Prostate gland (tissue), 2 donors: ENCODE measurements around the gene GCNT2. TPM values are rescaled to one million over a fixed set of nuclear protein-coding genes. Genes with fewer than 3 reads are reported as not detected.

Experiments
- DNase-seq: peaks from one replicate; pipeline ENCODE4 v3.0.0-alpha.2; 2019; ENCODE audit warnings: low spot score
- H3K27ac ChIP-seq, 2 donors: fragments of 200-600 bp; sonication (generic); 2 replicates each; pipeline ENCODE4 v1.5.1; 2017 to 2019
- H3K27me3 ChIP-seq: fragments of 200-600 bp; sonication (generic); replicated peaks from 2 replicates; pipeline ENCODE4 v1.5.1; 2019; ENCODE audit not compliant: insufficient read depth
- H3K36me3 ChIP-seq, 2 donors: fragments of 200-600 bp; sonication (generic); 1 replicate in 1 of 2; 2 replicates in 1 of 2; pipeline versions ENCODE4 v1.5.1 to v1.8.1; 2017 to 2019
- H3K4me1 ChIP-seq: fragments of 200-600 bp; sonication (generic); replicated peaks from 2 replicates; pipeline ENCODE4 v1.5.1; 2019
- H3K4me3 ChIP-seq, 2 donors: fragments of 200-600 bp; sonication (generic); 2 replicates each; pipeline ENCODE4 v1.5.1; 2017 to 2019
- H3K9me3 ChIP-seq: fragments of 200-600 bp; sonication (generic); 2 replicates; pipeline ENCODE4 v1.5.1; 2017
- CTCF ChIP-seq, 4 experiments: fragments of 200-600 bp in 2 of 4; fragments of 450-650 bp in 2 of 4; sonication (generic) in 2 of 4; IDR thresholded peaks; 1 replicate in 3 of 4; 2 replicates in 1 of 4; pipeline ENCODE4 v1.5.1; 2016 to 2019; ENCODE audit warnings: antibody characterized with exemption in 4 of 4, mild to moderate bottlenecking in 2 of 4, moderate library complexity in 2 of 4
- POLR2A ChIP-seq: fragments of 450-650 bp; IDR thresholded peaks from one replicate; pipeline ENCODE4 v1.6.1; 2016; ENCODE audit warnings: antibody characterized with exemption, mild to moderate bottlenecking
- POLR2AphosphoS5 ChIP-seq: sonication (generic); formaldehyde crosslinking; IDR thresholded peaks from one replicate; pipeline ENCODE4 v1.6.1; 2017; ENCODE audit warnings: antibody characterized with exemption
- WGBS: methylation state at CpG from one replicate; pipeline ENCODE4 v1.1.5; 2018; 5-methylcytosine and 5-hydroxymethylcytosine counted together
- intact Hi-C: fragments of 100-400 bp; cut with DNase I; formaldehyde crosslinking; loops from one replicate; pipeline ENCODE4 v1.14.2; 2022
- total RNA-seq, 2 donors: library from RNA; depleted of rRNA; stranded (reverse); fragments of >200 nt; gene quantifications; one replicate each; pipeline ENCODE4 v1.1.0, GENCODE V29; 2016

GCNT2 gene
- total RNA-seq, 2 donors from 2014 or later = 22.9 to 58.2 TPM

DNA sequence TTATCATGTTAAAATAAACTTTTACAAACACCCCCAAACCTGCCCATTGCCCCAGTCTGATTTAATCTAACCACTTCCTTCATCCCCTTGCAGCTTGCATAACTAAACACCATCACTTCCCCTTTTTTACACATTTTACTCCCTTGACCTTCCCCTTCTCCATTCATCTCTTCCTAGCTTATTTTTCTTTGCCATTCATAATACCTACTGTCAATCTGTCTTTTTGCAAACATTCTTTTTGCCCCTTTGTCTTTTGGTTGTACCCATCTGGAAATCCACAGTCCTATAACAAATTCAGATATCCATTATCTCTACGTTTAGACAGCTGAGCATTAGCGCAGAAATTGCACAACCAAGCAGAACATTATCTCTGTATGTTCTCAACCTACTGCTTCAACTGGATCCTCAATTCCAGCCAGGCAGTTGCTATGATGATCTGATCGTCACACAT lies 122.1 kb downstream of the GCNT2 start:
- Histone ChIP-seq H3K27me3 (no peaks in the 10 kb centered on the region), H3K9me3 (no peaks in the 10 kb centered on the region), H3K27ac (no peak overlapping the region), H3K4me3 (no peak overlapping the region), H3K4me1 (no peaks in the 10 kb centered on the region), H3K36me3 (no peaks in the 10 kb centered on the region)
- WGBS = 83% methylated on average over 3 of the region's 3 CpGs
- no peak for TF ChIP-seq POLR2A
- no peak for TF ChIP-seq CTCF (IDR thresholded peaks at IDR 0.05)
- TF ChIP-seq POLR2AphosphoS5 = no peak
- DNase-seq = no peak
- intact Hi-C loops = no loop called here

GRCh38 chr6:10644225-10644624 lies 123.1 kb downstream of the GCNT2 start:
- WGBS = 100% methylated on average over 1 of the region's 1 CpG
- H3K9me3 ChIP-seq = no peaks in the 10 kb centered on the region
- no peak for TF ChIP-seq POLR2A
- TF ChIP-seq POLR2AphosphoS5 = no peak
- TF ChIP-seq CTCF (IDR thresholded peaks at IDR 0.05) = no peak
- DNase-seq = no peak
- H3K36me3 ChIP-seq = no peaks in the 10 kb centered on the region
- H3K27me3 ChIP-seq = no peaks in the 10 kb centered on the region
- intact Hi-C loops = no loop called here
- H3K4me3 ChIP-seq = no peak overlapping the region
- no peak overlapping the region for H3K27ac ChIP-seq
- no peaks in the 10 kb centered on the region for H3K4me1 ChIP-seq

- 75% methylated on average over 12 of the region's 12 CpGs for WGBS
Measured at GRCh38 chr6:10655508-10656055, 134.4 kb downstream of the GCNT2 start.

DNA sequence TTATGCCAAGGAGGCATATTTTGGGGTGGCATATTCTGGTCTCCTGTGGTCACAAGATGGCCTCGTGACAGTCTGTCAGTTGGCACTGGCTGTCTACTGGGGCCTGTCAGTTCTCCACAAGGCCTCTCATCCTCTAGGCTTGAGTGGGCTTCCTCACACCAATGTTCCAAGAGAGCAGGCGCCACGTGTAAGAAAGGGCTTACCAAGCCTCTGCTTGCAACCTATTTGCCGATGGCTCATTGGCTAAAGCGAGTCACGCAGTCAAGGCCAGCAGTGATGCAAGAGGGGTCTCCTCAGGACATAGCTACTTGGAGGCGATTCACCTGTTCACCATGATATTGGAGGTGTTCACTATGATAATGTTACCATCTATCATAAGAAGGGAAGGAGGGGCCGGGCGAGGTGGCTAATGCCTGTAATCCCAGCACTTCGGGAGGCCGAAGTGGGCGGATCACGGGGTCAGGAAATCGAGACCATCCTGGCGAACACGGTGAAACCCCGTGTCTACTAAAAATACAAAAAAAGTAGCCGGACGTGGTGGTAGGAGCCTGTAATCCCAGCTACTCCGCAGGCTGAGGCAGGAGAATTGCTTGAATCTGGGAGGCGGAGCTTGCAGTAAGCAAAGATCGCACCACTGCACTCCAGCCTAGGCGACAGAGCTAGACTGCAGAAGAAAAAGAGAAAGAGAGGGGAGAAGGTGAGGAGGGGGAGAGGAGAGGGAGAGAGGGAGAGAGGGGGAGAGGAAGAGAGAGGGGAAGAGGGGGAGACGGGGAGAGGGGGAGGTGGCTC lies 138.0 kb downstream of the GCNT2 start:
- intact Hi-C loops = no loop called here
- 92% methylated on average over 24 of the region's 24 CpGs for WGBS
- H3K36me3 ChIP-seq = no peaks in the 10 kb centered on the region
- no peak for DNase-seq
- no peaks in the 10 kb centered on the region for H3K9me3 ChIP-seq
- no peaks in the 10 kb centered on the region for H3K4me1 ChIP-seq
- no peaks in the 10 kb centered on the region for H3K27me3 ChIP-seq
- TF ChIP-seq CTCF (IDR thresholded peaks at IDR 0.05) (no peak), POLR2A (no peak), POLR2AphosphoS5 (no peak)
- peak overlapping the region in 1 of 2 donors; percentile 45 for H3K27ac ChIP-seq
- peak overlapping the region; percentile 2 to 18 for H3K4me3 ChIP-seq

More at GRCh38 chr6:10655508-10656055, 134.4 kb downstream of the GCNT2 start:
- no peaks in the 10 kb centered on the region for H3K27me3 ChIP-seq
- H3K27ac ChIP-seq = no peak overlapping the region
- TF ChIP-seq CTCF (IDR thresholded peaks at IDR 0.05) (no peak), POLR2A (no peak), POLR2AphosphoS5 (no peak)
- no peaks in the 10 kb centered on the region for H3K4me1 ChIP-seq
- no peak for DNase-seq
- no peaks in the 10 kb centered on the region for H3K36me3 ChIP-seq
- intact Hi-C loops = no loop called here
- no peaks in the 10 kb centered on the region for H3K9me3 ChIP-seq
- no peak overlapping the region for H3K4me3 ChIP-seq
